ENCODE measurements around the gene FXYD2. TPM values are rescaled to one million over a fixed set of nuclear protein-coding genes. Genes with fewer than 3 reads are reported as not detected.

The FXYD2 gene
- total and polyA plus RNA-seq, 10 of the 15 experiments (the other 5 are each of a cell fraction or from before 2014, with no cell fraction given): 1.2 to 4.5 (median 2.4) TPM

GRCh38 chr11:117842131-117842941 lies 17.8 kb upstream of the FXYD2 start (continued):
- TF ChIP-seq NR2F1 (conservative IDR thresholded peaks at IDR 0.05) (peak; percentile 84), SIN3A (IDR thresholded peaks at IDR 0.05; ENCODE audit: low read depth, low read length) (no peak), BCL11A (IDR thresholded peaks at IDR 0.05; ENCODE audit: low read depth, low read length) (peak; percentile 32; the same call in 1 of the 2 replicates), ZBTB11 (CRISPR knock-in tag; IDR thresholded peaks at IDR 0.05) (no peak), ZBTB33 (IDR thresholded peaks at IDR 0.05) (no peak), ZNF217 (IDR thresholded peaks at IDR 0.05) (no peak), POLR2A (IDR thresholded peaks at IDR 0.05; ENCODE audit: low read depth, low read length) (no peak), MYB (IDR thresholded peaks at IDR 0.05; ENCODE audit: borderline replicate concordance, low read depth, low read length) (no peak), BHLHE40 (IDR thresholded peaks at IDR 0.05; ENCODE audit: borderline replicate concordance in 1 of 2, low read depth in 2 of 2, low read length in 1 of 2) (peak in 1 of 2 experiments; percentile 44; a peak in 1 of 4 replicates), BACH1 (IDR thresholded peaks at IDR 0.05; ENCODE audit: borderline replicate concordance) (no peak), ZSCAN29 (IDR thresholded peaks at IDR 0.05) (no peak), CREB1 (IDR thresholded peaks at IDR 0.05; ENCODE audit: low read depth) (no peak), EP300 (IDR thresholded peaks at IDR 0.05; ENCODE audit: borderline replicate concordance in 1 of 2, control insufficient read depth in 1 of 2, low read depth in 2 of 2, low read length in 2 of 2) (no peak), RELB (IDR thresholded peaks at IDR 0.05; ENCODE audit: low read depth) (no peak), IKZF1 (conservative IDR thresholded peaks at IDR 0.05) (peak; percentile 46; the same call in 1 of the 2 replicates), STAT1 (conservative IDR thresholded peaks at IDR 0.05) (no peak), NFIC (IDR thresholded peaks at IDR 0.05; ENCODE audit: low read depth, low read length) (no peak), RAD51 (IDR thresholded peaks at IDR 0.05) (no peak)
